EH (cell line): Measurements from ENCODE around the gene PTPRB.
"Not testable (repeated sequence)": the region's sequence is repeated elsewhere in the genome, so short reads cannot be mapped to it uniquely, and the experiment has no call there.

Experiments used
- DNase-seq: peaks from one replicate; pipeline ENCODE4 v3.0.0-alpha.2; 2015; ENCODE audit warnings: low read depth

The PTPRB gene

DNA sequence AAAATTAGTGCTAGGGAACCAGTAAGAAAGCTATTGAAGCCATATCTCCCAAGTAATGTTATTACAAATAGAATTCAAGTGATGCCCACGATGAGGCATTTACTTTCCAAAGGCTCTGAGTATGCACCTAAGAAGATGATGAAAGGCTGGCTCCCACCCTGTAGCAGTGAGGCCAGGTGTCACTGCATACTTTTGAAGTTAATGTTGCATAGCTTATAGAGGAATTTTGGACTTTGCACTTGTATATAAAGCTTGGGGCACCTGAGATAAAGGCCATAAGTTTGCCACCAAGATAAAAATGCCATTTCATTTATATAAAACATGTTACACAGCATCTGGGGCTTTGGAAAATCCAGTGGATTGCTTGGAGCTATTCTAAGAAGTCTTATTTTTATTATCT lies 96.2 kb downstream of the PTPRB start:
- DNase-seq, result no peak

DNA sequence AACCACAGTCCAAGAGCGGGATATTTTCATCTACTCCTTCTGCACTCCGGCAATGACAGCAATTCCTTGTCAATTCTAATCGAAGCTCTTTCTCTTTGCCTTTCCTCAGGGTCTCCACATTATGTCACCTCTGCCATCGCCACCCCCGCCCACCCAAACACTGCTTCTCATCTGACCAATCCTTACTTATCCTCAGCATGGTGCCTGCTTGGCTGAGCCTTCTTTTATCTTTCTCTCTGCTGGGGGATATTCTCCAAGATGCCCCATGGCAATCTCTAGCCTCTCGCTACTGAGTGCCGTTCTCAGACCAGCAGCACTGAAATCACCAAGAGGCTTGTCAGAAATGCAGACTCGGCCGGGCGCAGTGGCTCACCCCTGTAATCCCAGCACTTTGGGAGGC lies 100.6 kb downstream of the PTPRB start:
- DNase-seq, result no peak

DNA sequence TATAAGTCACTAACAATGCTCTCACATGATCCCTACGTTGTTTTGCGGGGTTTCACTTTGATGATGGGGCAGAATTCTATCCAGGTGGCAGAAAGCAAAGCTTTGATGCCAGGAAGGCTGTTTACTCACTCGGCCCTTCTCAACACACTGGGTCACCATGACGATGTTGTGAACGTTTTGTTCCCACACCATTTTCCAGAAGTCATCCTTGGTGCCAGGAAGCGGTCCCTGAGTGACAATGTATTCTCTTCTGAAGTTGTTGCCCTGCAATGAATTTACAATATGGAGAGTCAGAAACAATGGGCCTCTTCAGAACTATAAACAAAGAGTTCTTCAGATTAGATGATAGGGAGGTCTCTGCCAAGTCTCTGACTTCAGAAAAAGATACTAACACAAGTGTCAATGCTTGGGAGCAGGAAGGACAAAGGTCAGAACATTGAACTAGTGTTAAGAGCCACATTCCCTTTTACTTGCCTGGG lies 101.3 kb downstream of the PTPRB start:
- no peak for DNase-seq

DNA sequence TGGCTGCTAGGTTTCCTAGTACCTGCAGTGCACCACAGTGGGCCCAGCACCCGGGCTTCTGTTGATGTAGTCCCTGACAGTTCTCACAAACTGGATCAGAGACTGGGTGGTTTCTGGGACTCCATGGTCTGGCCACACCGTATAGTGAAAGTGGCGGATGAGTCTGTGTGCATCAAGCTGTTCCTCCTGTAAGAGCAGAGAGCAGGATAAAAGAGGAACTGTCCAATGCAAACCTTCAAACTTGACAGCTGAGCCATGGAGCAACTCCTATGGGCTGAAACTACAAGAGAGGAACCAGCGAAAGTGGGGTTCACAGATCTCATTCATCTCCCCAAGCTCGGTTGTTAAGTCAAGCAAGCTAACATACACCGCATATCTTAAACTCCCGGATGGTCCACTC lies 102.8 kb downstream of the PTPRB start:
- DNase-seq, result no peak

DNA sequence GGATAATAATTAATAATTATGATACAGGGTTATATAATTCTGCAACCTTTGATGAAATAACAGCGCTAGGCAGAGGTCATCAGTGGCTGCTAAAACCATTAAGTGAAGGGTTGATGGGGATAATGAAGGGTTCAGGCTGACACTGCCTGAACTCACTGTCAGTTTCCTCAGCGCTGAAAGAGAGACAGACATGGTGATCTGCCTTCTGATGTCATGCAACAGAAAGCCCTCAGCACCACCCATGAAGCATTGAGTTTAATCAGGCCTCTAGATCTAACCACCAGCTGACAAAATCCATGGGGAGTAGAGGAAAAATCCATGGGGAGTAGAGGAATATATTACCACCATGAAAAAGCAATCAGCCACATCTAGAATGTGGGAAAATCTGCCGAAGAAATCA lies 107.6 kb downstream of the PTPRB start:
- DNase-seq, result no peak

DNA sequence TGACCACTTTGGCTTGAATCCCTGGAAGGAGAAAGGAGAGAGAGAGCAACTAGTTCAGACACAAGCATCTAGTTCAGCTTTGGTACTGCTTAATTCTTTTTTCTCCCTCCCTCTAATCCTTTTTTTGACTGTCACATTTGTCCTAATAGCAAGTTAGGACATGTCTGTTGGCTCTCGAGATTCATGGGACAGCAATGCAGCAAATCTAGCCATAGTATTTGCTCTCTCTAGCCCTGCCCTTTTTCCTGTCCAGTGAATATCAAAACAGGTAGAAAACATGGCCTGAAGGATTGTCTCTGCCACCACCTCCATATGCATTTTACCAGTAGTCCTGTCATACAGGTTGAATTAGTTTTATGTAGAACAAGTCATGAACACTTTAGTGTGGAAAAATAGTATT lies 116.4 kb downstream of the PTPRB start:
- no peak for DNase-seq

DNA sequence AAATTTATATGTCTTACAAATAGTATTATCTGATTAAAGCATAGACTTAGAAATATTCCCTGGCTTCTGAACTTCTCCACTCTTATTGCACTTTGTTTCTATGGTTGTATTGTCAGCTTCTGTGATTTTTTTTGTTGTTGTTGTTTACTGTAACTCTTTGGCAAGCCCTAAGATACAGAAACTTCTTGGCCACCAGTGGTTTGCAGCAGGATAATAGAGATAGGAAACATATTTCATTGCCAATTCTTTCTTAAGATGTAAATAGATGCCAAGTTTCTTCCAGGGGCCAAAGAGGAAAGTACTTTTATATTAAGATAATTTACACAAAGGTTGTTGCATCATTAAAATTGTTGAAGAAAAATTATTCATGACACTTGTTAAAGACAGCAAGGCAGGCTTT lies 123.8 kb downstream of the PTPRB start:
- DNase-seq, result no peak

DNA sequence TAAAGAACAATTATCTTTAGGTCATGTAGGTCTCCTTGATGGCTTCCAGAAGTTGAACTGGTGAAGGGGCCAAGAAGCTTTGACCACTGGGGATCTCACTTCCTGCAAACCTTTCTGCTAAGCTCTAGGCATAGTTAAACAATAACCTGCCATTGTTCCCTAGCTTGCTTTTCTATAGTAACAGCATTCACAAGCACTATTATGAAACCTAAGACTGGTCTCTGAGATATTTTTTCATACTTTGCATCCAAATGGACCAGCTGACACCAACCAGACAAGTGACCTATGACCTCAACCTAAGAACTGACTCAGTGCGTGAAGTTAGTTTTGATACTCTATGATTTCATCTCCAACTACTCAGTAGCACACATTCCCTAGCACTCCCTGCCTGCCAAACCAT lies 129.1 kb downstream of the PTPRB start:
- no peak for DNase-seq

DNA sequence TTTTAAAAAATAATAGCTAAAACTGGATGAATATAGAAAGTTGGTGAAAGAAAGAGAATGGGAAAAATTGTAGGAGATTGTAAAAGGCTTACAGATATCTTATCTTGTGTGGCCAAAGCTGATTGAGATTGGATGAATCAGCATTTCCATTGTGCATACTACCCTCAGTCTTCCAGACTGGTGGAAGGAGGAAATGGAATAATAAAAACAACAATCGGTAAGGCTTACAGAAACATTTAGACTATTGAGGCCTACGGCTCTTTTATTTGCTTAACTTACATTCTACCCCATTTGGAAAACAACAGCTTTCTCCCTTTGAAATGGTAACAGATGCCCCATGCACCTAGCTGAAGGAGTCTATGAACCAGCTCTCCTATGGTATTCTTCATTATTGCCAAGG lies 129.8 kb downstream of the PTPRB start:
- DNase-seq, result no peak

DNA sequence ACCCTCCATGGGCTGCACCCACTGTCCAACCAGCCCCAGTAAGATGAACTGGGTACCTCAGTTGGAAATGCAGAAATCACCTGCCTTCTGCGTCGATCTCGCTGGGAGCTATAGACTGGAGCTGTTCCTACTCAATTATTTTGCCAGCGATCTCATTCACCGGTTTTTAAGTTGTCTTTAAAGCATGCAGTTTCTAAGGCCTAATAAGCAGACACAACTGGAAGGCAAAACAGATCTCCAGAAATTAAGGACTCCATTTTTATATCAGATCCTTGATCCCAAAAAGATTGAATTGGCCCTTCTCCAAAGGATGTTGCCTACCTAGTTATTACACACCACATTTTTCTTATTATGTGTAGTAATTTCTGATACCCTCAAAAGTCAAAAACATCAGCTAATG lies 139.7 kb downstream of the PTPRB start:
- no peak for DNase-seq

DNA sequence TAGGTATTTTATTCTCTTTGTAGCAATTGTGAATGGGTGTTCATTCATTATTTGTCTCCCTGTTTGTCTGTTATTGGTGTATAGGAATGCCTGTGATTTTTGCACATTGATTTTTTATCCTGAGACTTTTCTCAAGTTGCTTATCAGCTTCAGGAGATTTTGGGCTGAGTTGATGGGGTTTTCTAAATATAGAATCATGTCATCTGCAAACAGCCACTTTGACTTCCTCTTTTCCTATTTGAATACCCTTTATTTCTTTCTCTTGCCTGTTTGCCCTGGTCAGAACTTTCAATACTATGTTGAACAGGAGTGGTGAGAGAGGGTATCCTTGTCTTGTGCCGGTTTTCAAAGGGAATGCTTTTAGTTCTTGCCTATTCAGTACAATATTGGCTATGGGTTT lies 144.3 kb downstream of the PTPRB start:
- DNase-seq, result not testable (repeated sequence)

DNA sequence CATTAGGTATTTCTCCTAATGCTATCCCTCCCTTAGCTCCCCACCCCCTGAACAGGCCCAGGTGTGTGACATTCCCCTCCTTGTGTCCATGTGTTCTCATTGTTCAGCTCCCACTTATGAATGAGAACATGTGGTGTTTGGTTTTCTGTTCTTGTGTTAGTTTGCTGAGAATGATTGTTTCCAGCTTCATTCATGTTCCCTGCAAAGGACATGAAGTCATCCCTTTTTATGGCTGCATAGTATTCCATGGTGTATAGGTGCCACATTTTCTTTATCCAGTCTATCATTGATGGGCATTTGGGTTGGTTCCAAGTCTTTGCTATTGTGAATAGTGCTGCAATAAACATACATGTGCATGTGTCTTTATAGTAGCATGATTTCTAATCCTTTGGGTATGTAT lies 146.3 kb downstream of the PTPRB start:
- not testable (repeated sequence) for DNase-seq

DNA sequence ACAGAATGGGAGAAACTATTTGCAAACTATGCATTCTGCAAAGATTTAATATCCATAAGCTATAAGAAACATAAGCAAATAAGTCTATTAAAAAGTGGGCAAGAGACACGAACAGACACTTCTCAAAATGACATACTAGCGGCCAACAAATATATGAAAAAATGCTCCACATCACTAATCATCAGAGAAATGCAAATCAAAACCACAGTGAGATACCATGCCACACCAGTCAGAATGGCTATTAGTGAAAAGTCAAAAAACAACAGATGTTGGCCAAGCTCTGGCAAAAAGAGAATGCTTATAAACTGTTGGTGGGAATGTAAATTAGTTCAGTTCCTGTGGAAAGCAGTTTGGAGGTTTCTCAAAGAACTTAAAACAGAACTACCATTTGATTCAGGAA lies 149.8 kb downstream of the PTPRB start:
- peak; percentile 35 for DNase-seq

DNA sequence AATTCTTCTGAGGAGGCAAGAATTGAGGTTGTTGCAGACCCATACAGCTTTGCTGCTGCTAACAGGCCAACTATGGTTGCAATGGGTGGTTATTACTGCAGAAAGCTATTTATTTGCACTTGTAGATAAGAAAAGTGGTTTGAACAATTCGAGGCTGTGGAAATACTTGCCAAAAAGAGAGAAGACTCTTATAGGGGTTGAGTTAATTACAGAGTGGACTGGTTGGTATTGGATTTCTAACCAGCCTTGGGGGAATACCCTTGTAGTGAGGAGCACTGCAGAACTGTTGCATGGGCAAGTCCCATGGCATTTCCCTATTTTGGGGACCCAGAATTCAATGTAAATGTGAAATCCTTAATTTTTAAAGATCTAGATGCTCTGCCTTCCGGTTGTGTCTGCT lies 150.6 kb downstream of the PTPRB start:
- no peak for DNase-seq

DNA sequence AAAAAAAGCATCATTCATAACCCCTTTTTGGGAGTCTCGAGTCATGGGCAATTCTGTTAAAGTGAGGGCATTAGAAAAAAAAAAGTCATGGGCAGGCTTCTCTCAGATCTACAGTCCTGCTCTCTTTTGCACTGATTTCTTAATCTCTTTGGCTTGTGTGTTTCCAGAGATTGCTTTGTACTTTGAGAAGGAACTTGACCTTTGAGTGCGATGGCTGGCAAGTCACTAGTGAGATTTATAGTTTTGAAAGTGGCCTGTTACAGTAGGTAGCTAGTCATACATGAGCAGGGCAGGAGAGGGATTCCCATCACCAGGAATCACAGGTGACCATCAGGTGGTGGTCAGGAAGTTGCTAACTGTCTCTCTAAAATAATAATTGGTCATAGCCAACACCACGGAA lies 151.5 kb downstream of the PTPRB start:
- no peak for DNase-seq

DNA sequence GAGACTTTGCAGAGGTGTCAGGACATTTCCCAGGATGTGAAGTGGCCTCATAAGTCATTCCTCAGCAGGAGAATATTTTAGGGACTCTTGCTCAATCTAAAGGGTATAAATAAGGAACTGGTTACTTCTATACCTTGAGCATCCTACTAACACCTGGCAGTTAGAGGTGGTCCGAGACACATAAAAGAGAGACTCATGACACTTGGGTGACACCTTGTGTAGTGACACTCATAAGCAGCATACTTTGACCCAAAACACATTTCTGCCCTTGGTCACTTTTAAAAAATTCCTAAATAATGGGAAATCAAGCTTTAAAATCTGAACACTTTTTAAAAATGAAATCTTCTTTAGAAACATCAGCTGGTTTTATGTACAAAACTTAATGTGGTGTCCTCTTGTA lies 152.8 kb downstream of the PTPRB start:
- DNase-seq, result no peak

DNA sequence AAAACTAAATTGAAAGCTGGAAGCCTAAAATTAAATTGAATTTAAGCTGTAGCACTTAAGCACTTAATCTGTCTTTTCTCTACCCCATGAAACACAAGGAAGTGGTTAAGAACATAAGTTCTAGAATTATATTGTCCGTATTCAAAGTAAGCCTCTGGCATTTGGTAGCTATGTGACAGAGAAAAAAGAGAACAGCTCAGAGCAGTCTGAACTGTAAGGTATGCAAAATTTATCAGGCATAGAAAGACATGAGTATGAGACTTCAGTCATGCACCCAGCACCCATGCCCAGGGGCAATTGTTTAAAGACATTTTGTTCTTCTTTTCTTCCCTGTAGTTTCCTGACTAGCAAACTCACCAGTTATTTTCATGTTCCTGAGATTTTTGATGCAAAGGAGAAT lies 154.5 kb downstream of the PTPRB start:
- DNase-seq, result no peak

DNA sequence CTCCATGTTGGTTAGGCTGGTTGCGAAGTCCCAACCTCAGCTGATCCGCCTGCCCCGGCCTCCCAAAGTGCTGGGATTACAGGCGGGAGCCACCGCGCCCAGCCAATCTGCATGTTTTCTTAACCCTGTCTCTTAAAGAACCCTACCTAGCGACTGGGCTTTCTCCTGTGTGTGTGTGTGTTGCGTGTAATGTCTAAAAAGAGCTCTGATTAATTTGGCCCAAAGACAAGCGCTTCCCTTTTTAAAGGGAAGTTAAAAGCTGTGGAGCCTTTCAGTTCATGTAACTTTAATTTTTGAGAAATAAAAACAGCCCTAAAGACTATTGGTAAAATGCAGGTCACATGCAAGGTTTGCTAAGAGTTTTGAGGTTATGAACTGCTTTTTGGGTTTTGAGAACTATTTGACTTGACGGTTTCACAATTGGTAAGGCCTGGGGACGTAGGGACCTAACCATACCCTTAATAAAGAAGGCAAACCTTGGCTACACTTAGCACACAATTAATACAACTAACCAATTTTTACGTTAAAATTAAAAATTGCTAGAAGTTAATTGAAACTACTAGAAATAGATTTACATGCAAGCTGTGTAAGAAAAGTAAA lies 167.9 kb downstream of the PTPRB start:
- no peak for DNase-seq

DNA sequence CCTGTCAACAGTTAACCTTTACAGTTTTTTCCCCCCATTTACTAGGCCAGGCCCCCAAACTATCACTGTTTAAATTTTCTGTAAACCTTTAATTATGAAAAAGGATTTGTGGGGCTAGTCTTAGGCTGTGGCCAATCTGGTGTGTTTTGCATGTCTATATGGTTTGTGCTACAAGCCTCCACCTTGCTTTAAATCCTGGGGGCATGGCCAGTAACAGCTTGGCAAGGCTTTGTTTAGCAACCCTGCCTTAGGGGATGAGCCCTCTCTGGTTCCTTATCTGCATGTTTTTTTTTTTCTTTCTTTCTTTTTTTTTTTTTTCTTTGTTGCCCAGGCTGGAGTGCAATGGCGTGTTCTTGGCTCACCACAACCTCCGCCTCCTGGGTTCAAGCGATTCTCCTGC lies 168.5 kb downstream of the PTPRB start:
- no peak for DNase-seq

DNA sequence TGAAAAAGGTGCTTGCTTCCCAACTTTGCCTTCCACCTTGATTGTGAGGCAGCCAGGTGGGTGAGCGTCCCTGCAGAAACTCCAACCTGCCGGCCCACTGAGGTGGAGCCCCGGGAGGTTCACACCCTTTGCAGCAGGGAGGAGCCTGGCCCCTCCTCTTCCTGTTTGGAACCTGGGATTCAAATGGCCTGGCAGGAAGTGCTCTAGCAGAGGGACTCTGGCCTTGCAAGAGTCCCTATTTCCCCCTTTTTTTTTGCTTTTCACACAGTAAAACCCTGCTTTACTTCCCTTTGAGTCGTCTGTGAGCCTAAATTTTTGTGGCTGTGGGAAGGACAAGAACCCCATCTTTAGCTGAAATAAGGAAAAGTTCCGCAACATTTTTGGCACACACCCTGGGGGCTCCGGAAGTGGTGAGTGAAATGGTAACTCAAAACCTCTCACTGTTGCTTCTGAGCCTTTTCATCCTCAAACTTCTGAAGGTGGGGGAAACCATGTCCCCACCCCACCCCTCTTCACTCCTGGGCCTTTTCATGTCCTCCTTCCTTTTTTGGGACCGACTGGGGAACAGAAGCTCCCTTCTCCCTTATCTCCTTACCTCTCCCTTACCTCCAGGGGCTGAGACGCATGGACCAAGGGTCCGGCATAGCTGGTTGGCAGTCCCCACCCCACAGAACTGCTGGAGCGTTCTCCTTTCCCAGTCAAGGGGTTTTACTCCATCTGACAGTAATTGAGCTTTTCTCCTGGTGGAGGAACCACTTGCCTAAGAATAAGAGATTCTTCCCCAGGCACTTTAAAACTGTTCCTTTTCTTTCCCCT lies 169.1 kb downstream of the PTPRB start:
- no peak for DNase-seq

DNA sequence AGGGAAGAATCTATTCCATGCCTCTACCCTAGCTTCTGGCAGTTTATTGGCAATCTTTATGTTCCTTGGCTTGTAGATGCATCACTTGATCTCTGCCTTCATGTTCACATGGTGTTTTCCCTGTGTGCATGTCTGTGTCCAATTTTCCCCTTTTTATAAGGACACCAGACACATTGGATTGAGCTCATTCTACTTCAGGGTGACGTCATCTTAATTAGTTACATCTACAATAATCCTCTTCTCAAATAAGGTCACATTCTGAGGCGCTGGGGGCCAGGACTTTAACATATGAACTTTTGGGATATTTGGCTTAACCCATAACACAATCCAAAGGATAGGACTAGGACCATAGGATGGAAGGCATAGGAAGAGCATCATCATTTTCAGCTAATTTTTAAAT lies 169.8 kb downstream of the PTPRB start:
- DNase-seq, result no peak

DNA sequence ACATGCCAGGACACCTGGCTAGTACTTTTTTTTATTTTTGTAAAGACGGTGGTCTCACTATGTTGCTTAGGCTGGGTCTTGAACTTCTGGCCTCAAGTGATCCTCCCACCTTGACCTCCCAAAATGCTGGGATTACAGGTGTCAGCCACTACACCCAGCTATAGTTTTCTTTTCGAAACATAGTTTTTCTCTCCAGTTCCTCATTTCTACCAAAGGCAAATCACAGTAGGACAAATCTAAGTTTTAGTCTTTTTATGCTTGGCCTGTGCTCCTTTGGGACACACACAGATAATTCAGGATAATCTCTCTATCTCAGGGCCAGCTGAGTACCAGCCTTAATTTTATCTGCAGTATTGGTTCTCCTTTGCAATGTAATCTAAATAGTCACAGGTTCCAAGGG lies 170.5 kb downstream of the PTPRB start:
- no peak for DNase-seq
